GM13977 (cell line): ENCODE data around the gene KHNYN.

Source experiments
- DNase-seq: peaks from one replicate; pipeline ENCODE4 v3.0.0; 2012; ENCODE audit warnings: low spot score
- CTCF ChIP-seq: IDR thresholded peaks from 2 replicates; pipeline ENCODE4 v1.5.1; 2012; ENCODE audit warnings: mild to moderate bottlenecking, control low read depth; ENCODE audit not compliant: insufficient read depth; ENCODE audit errors: extremely low read depth, missing control alignments
- in situ Hi-C: fragments of 300-500 bp; cut with MboI; formaldehyde crosslinking; loops from one replicate; pipeline ENCODE4 v1.12.0; 2022; ENCODE audit warnings: low sequenced_read_pairs, low pct_unique_long_range_greater_than_20kb, mixed read lengths, inconsistent platforms; ENCODE audit not compliant: unreplicated experiment

KHNYN gene

GRCh38 chr14:24388474-24389179 lies 41.1 kb upstream of the KHNYN start:
- no peak for TF ChIP-seq CTCF
- in situ Hi-C loops, result no loop called here
- no peak for DNase-seq

GRCh38 chr14:24389226-24389848 lies 40.4 kb upstream of the KHNYN start:
- DNase-seq, result no peak
- TF ChIP-seq CTCF, result no peak
- in situ Hi-C loops, result no loop called here

- DNase-seq, result no peak
- no peak for TF ChIP-seq CTCF
- in situ Hi-C loops, result no loop called here
Observed at GRCh38 chr14:24390701-24391468, 38.9 kb upstream of the KHNYN start.

- TF ChIP-seq CTCF, result no peak
- no peak for DNase-seq
- in situ Hi-C loops, result no loop called here
Observed at GRCh38 chr14:24392325-24393091, 37.2 kb upstream of the KHNYN start.

GRCh38 chr14:24394275-24394674 lies 35.5 kb upstream of the KHNYN start:
- in situ Hi-C loops, result no loop called here
- no peak for DNase-seq

More at GRCh38 chr14:24394275-24394674, 35.5 kb upstream of the KHNYN start:
- TF ChIP-seq CTCF, result no peak
